ENCODE results near the gene ZNF423.

DNA sequence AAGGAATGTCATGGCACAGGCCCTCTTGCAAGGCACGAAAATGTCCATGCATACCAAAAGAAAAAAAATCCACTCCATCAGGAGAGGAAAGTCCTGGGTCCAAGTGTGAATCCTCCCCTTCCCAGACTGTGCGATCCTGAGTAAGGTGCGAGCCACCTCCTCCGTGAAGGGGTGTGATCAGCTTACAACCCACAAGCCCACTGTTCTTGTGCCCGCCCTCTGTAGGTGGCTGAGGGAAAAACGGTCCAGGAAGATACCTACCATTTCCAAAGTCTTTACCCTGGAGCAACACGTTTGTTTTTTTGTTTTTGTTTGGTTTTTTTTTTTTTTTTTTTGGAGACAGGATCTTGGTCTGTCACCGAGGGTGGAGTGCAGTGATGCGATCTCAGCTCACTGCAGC, 116.5 kb downstream of the ZNF423 start:
- TF ChIP-seq, protein P1, sequence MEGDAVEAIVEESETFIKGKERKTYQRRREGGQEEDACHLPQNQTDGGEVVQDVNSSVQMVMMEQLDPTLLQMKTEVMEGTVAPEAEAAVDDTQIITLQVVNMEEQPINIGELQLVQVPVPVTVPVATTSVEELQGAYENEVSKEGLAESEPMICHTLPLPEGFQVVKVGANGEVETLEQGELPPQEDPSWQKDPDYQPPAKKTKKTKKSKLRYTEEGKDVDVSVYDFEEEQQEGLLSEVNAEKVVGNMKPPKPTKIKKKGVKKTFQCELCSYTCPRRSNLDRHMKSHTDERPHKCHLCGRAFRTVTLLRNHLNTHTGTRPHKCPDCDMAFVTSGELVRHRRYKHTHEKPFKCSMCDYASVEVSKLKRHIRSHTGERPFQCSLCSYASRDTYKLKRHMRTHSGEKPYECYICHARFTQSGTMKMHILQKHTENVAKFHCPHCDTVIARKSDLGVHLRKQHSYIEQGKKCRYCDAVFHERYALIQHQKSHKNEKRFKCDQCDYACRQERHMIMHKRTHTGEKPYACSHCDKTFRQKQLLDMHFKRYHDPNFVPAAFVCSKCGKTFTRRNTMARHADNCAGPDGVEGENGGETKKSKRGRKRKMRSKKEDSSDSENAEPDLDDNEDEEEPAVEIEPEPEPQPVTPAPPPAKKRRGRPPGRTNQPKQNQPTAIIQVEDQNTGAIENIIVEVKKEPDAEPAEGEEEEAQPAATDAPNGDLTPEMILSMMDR (IDR thresholded peaks at IDR 0.05): no peak
- no peak for TF ChIP-seq POLR2A (IDR thresholded peaks at IDR 0.05)

Data from lower leg skin (tissue), 3 donors.